NCI-H524 treated with DMSO at 0.1 percent for 48 hours (cell line): Measurements from ENCODE around the gene OR2A25.
"Not testable (repeated sequence)": the region's sequence is repeated elsewhere in the genome, so short reads cannot be mapped to it uniquely, and the experiment has no call there.

Source experiments
- DNase-seq: peaks from one replicate; lab custom pipeline; 2025; lab: John Stamatoyannopoulos, UW

The OR2A25 gene, protein sequence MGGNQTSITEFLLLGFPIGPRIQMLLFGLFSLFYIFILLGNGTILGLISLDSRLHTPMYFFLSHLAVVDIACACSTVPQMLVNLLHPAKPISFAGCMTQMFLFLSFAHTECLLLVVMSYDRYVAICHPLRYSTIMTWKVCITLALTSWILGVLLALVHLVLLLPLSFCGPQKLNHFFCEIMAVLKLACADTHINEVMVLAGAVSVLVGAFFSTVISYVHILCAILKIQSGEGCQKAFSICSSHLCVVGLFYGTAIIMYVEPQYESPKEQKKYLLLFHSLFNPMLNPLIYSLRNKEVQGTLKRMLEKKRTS

DNA sequence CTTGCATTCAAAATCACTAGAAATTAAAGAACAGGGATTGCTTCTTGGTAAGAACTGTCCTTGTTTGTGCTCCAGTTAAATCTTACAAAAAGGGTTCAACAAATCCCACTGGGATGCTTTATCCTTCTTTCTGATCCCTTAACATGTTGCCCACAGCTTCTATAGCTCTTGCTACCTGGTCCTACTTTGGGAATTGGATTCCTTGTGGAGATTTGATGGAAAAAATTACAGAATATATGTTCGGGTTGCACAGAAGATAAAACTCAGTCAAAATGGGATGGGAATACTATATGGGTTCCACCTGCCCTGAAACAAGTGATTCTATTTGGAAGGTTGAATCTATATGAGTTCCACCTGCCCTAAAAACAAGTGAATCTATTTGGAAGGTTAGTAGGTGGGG lies at the start of gene OR2A25:
TSS of gene OR2A25 (plus strand) at position 301 of the 400 bp plus-strand sequence. CDS start 4,409 bp downstream, outside the sequence.
- DNase-seq = no peak

DNA sequence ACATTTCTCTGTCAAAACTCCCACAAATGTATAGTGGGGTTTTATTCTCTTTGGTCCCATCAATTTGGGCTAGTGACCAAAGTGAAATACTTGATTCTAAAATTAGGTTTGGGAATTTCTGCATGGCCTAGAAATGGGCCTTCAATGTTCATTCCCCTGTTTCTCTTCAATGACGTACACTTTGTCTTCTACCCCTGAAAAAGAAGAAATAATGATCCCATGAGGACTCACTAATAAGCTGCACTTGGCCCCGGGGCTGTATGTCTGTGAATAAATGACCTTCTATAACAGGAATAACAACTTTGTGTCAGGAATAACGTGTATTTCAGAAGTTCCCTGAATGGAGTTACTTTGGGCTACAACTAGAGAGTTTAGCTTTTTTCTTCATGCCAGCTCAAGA lies 49.3 kb upstream of the OR2A25 start:
- no peak for DNase-seq

DNA sequence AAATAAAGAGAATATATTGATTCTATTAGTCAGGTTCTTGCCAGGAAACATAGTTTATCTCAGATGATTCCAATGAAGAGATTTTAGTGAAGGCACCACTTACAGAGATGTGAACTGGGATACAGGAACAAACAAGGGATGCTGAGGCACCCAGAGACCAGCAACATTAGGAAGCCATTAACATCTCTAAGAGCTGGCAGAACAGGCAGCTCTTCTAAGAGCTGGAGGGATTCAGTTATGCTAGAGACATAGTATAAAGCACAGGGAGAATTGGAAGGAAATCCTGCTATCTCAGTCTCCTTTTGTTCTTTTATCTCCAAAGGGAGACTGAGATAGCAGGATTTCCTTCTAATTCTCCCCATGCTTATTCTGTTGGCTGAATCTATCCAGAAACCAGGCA lies 47.4 kb upstream of the OR2A25 start:
- DNase-seq = no peak

DNA sequence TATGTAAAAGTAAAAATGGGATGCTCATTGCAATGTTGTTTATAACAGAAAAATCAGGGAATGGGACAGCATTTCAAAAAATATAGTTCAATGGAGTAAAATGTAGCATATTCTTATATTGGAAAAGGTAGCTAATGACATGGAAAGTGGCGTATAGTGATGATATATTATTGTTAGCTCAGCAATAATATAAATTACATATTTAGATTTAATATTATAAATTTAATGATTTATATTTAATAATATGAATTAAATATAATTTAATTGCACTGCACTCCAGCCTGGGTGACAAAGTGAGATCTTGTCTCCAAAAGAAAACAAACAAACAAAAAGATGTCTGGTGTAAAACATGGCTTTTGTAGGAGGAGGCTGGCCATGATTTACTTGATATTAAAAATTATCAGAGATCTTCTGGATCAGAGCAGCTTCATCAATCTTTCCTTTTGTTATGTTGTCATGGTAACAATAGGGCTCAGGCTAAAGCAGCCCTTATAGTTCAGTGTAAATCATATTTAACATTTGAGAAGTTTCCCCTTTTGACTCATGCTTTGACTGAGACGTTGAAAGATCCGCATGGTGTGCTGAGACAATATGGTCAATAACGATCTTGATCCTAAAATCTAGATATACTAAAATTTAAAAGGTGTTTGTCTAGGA lies 46.3 kb upstream of the OR2A25 start:
- no peak for DNase-seq

DNA sequence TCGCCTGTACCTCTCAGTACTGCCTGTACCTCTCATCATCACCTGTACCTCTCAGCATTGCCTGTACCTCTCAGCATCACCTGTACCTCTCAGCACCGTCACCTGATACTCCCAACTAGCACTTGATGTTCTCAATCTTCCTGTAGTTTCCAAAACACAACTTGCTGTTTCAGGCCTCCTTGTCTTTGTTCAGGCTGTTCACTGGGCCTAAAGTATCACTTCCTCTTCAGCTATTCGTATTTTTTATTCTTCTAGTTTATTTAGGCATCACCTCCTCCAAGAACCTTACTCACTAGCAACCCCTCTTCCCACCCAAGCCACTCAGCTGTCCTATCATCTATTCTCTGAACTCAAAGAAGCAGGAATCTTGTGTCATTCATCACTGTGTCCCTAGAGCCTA lies 45.4 kb upstream of the OR2A25 start:
- no peak for DNase-seq

DNA sequence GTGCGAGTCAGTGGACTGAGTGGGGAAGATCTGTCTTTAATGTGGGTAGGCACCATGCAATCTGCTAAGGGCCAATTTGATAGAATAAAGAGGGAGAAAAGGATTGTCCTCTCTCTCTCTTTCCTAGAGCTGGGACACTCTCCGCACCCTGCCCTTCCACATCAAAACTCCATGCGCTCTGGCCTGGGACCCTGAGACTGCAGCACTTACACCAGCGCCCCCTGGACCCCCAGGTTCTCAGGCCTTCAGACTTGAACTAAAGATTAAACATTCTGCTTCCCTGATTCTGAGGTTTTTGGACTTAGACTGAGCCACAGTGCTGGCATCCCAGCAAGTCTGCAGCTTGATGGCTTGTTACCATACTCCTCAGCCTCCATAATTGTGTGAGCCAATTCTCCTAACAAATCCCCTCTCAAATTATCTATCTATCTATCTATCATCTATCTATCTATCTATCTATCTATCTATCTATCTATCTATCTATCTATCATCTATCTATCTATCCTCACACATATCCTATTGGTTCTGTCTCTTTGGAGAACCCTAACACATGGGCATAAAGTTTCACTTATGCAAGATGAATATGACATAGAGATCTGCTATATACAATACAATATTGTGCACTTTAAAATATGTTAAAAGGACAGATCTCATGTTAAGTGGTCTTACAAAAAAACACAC lies 43.3 kb upstream of the OR2A25 start:
- no peak for DNase-seq

DNA sequence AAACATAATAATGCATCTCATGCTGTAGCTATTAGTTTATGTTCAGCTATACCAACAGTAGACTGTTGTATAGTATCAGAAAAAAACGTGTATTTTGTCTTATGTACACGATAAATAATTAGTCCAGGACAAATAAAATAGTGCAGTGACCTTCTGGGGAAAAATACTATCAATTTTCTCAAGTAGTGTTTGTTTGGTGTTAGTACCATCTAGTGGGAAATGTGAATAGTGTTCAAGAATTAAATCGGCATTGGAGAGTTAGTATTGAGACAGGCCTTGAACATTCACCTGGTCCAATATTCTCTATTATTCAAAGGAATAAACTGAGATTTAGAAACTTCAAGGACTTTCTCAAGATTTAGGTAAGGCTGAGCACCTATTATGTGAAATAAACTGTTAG lies 42.5 kb upstream of the OR2A25 start:
- no peak for DNase-seq

DNA sequence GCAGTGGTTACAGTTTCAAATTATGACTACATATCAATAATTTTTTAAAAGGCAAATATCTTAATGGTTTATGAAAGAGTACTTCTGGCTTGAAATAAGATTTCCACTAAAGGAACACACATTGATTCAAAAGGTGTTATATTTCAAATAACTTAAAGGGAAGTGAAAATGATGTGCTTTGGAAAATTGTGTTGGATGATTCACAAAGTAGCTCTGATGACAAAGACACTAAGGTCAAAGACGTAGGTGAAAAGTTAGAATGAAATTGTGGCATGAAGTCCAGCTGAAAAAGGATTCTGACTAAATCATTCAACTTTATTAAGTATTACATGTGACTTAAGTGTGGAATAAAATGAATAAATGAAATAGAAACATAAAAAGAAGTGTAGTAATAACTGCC lies 41.6 kb upstream of the OR2A25 start:
- DNase-seq = no peak

DNA sequence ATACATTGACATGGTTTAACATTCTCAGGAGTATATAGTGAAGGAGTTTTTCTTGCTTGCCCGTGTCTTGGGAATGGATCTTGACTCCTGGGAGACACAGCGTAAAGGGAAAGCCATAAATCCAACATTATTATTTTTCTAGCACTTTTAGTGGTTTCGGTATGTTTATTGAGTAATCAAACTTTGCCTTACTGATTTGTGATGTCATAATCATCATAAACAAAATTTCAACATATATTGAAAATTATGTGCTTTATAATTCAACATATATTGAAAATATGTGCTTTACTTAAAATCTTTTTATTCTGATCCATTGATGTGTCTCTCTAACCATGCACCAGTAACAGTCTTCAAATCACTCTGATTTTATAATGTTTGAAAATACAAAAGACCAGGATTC lies 41.1 kb upstream of the OR2A25 start:
- no peak for DNase-seq

DNA sequence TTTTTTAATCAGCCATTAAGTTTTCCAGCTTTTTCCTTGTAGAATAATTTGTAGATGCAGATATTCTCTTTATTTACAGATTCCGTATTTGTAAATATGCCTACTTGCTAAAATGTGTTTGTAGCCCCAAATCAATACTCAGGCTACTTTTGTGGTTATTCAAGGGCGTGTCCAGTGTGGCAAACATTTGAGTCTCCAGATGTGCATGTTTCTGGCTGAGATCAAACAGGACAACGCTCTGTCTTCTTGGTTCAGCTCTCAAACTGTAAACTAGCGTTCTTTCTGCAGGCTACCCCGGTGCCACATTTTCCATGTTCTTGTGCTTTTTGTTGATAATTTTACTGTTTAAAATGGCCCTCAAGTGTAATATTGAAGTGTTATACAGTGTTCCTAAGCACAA lies 37.1 kb upstream of the OR2A25 start:
- DNase-seq = no peak

DNA sequence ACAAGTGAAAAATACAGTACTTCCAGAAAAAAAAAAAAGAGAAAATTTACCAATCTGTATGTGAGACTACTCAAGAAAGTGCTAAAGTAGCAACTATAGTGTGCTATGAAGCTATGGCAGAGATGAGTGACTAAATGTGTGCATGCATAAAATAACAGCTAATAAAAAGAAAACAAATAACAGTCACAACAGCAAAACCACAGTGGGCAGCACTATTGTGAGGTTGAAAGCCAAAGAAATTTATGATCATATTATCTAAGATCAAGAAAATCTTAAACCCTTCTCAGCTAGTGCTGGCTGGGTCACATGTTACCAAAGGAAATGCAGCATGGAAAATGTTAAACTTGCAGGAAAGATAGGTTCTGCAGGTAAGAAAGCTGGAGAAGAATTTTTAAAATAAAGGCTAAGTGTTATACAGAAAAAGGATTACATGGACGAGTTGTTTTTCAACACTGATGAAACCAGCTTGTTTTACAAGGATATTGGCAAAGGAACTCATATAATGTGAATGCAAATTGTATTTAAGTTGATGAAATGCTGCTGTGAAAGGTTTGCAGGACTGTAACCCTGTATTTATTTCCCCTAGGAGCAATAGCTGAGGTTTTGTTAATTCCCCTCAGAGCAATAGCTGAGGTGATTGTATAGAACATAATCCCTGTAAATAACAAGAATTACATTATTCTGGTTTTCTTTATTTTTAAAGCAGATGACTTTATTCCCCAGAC lies 36.5 kb upstream of the OR2A25 start:
- no peak for DNase-seq

DNA sequence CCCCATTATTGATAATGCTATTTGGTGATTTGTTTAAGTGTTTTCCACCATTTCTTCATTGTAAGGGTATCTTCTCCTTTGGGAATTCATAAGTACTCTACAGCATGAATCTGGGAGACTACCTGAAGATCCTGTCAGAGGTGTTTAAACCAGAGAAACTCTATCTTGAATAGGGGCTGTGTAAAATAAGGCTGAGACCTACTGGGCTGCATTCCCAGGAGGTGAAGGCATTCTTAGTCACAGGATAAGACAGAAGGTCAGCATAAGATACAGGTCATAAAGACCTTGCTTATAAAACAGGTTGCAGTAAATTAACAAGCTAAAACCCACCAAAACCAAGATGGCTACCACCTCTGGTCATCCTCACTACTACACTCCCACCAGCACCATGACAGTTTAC lies 34.2 kb upstream of the OR2A25 start:
- DNase-seq = no peak

DNA sequence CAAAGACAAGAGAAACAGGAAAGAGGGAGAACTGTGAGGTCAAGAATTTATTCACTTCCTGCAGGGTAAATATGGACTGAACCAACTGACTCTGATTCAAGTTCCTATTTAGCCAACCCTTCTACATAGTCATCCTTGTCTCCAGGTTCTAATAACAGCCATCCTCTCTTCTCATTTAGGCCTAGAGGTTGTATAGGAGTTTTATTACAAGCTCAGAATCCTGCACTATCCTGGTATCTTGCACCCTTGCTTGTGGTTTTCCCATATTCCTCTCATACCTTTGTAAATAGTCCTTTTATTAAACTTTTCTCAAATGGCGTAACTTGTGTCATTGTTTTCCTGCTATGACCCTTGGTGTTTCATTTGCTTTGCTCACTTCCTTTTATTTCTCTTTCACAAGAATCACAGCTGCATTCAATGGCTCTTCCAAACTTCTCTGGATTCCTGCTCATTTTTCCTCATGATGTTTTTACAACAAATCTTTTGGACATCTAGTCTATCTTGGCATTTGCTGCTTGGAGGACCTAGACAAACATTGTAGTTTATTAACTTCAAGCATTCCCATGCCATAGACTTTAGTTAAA lies 33.2 kb upstream of the OR2A25 start:
- DNase-seq = no peak

DNA sequence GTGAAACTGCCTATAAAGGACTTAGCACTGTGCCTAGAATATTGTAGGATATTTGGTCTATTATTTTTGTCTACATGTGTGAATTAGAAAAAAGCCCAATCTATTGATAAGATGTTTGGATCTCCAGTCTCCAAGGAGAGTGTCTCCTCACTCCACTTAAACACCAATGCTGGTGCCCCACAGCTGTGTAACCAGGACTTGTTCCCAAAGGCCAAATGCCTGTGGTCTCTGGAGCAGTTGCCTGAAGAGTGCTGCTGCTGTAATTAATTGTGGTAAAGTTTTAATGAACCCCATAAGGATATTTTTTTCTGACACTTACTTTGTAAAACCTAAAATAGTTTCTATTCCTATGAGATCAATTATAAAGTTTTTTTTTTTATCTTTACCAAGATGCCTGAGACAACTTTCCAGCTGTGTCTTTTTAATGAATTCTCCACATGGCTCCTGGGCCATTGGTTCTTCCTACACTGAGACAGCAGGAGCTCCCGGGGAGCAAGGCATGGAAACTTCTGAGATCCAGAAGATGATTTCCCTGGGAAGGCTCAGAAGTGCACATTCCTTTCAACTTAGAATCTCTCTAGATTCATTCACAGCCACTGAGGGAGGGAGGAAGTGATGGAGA lies 32.1 kb upstream of the OR2A25 start:
- no peak for DNase-seq

DNA sequence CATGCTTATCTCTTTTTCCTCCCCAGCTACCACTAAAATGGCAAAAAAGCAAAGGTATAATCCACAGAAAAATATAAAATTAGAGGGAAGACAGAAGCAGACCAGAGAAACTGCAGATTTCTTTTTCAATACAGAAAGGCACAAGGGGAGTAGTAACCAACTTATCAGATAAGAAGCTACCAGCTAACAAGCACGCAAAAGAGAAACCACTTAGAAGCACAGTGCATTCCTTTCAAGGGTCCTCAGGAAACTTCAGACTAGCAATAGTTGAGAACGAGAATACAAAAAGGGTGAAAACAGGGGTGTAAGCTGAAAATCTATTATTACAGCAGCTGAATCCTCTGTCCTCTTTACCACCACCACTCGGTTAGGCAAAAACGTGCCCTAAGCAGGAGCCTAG lies 30.7 kb upstream of the OR2A25 start:
- DNase-seq = no peak

DNA sequence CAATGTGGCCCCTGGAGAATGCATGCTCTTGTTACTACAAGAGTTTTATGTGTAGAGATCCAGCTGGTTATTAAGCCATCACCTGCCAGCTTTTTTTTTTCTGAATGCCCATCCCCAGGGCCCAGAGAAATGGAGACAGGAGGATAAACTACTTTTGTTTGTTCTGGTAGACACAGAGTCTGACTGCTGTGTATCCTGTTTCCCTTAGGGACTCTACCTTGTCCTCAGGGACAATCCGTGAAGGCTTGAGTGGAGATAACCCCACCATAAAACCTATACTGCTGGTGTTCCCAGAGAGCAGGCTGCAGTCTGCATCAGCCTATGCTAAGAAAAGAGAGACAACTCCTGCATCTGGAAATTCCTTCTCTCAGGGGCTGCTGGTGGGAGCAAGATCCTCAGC lies 21.0 kb upstream of the OR2A25 start, which contains the start of gene OR2A5:
TSS of gene OR2A5 (plus strand) at position 301 of the 400 bp plus-strand sequence. CDS start 1,454 bp downstream, outside the sequence.
- DNase-seq = no peak

DNA sequence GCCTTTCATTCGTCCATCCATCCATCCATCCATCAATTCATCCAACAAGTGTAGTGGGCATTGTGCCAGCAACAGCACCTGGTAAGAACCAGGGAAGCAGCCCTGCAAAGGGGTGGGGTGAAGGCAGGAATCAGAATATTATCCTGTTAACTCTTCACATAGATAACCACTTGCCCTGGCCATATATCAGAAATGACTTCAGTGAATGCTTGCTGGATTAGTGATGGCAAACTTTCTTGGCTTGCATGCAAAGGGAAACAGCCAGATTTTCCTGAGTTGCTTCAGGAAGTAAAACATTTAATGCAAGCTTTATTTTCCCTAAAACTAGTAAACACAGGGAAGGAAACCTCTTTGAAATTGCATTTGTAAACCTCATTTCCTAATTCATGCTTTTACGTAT lies 20.1 kb upstream of the OR2A25 start:
- DNase-seq = no peak

DNA sequence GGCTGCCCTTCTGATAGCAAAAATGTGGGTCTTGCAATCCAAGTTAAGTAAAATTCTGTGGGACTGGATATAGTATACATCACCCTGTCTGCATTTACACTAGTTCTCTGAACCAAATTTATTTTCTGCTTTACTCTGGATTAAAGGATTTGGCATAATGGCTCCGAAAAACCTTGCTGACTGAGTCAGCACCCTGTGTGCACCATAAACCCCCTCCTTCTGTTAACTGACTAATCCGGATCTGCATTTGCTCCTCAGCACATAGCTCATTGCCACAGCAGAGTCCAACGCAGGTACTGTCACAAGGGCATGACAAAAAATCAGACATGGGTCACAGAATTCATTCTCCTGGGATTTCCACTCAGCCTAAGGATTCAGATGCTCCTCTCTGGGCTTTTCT lies 19.5 kb upstream of the OR2A25 start:
- no peak for DNase-seq

DNA sequence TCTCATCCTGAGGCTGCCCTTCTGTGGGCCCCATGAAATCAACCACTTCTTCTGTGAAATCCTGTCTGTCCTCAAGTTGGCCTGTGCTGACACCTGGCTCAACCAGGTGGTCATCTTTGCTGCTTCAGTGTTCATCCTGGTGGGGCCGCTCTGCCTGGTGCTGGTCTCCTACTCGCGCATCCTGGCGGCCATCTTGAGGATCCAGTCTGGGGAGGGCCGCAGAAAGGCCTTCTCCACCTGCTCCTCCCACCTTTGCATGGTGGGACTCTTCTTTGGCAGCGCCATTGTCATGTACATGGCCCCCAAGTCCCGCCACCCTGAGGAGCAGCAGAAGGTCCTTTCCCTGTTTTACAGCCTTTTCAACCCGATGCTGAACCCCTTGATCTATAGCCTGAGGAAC lies 18.7 kb upstream of the OR2A25 start:
- not testable (repeated sequence) for DNase-seq

DNA sequence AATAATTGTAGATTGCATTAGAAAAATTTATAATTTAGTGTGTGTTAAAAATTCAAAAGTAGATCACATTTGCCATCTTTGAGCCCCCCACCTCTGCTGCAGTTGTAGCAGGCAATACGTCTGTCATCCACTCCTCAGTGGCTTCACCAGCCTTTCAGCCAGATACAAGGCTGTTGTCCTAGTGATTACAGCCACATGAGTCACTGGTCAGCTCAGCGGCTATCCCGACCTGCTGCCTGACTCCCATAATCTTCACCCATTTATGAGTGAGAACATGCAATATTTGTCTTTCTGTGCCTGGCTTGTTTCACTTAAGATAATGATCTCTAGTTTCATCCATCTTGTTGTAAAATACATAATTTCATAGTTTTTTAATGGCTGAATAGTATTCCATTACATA lies 11.7 kb upstream of the OR2A25 start:
- DNase-seq = no peak

DNA sequence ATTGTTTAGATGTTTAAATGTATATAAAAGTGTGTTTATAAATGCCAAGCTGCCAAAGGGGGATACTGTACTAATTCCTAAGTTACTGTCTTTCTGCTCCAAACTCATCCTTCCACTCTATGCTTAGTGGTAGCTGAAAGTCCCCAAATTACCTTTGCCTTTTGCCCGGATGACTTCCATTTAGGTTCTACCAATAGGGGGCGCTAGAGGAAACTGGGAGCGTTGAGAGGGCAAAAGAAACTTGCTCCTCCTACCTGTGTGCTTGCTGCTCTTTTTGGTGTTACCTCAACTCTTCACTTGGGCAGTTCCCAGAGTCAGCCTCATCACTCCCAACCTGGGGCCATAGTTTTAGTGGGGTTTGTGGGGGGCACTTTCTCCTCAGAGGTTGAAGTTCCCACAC lies 5.9 kb upstream of the OR2A25 start:
- no peak for DNase-seq

DNA sequence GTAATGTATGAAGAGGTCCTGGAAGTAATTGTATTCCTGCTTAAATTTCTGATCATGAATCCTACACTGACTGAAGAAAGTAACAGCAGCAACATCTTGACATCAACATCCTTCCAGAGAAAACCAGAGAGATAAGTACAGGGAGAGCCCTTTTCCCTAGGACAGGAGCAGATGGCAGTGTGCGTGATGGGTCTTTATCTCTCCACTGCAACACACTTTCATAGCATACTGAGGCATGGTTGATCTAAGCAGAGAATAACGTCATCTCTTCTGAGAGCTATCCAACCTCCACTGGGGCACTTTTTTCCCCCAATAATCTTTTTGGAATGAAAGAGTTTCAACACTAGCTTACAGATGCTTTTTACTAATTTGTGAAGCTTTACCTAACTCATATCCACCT lies 342 bp downstream of the OR2A25 start:
- no peak for DNase-seq
